Kidney (tissue), 14 donors: ENCODE measurements around the gene SHE. TPM values are rescaled to one million over a fixed set of nuclear protein-coding genes. Genes with fewer than 3 reads are reported as not detected.

Experiments
- DNase-seq, 5 donors: peaks; one replicate each; pipeline ENCODE4 v3.0.0-alpha.2; 2013 to 2020
- FAIRE-seq: peaks from 2 replicates; lab custom pipeline; 2012; peaks lifted over from hg19 to GRCh38; lab: Jason Lieb, UNC
- H3K27ac ChIP-seq, 2 donors: one replicate each; pipeline ENCODE4 v1.7.0; 2013; ENCODE audit warnings: low read depth in 2 of 2, low read length in 2 of 2, inconsistent platforms in 1 of 2
- H3K27me3 ChIP-seq: one replicate; pipeline ENCODE4 v1.7.1; 2013; ENCODE audit warnings: low read length, inconsistent platforms; ENCODE audit not compliant: control insufficient read depth, insufficient read depth
- H3K36me3 ChIP-seq, 3 donors: one replicate each; pipeline versions ENCODE4 v1.7.0 to v1.7.1; 2013; ENCODE audit warnings: low read length in 3 of 3, control low read depth in 1 of 3, inconsistent platforms in 1 of 3; ENCODE audit not compliant: insufficient read depth in 3 of 3, control insufficient read depth in 2 of 3
- H3K4me1 ChIP-seq, 3 donors: one replicate each; pipeline versions ENCODE4 v1.7.0 to v1.7.1; 2013; ENCODE audit warnings: low read length in 3 of 3, inconsistent platforms in 1 of 3, low read depth in 1 of 3; ENCODE audit not compliant: control insufficient read depth in 2 of 3, insufficient read depth in 2 of 3
- H3K4me3 ChIP-seq, 3 donors: one replicate each; pipeline versions ENCODE4 v1.7.0 to v1.8.1; 2013; ENCODE audit warnings: low read length in 3 of 3, control low read depth in 1 of 3, inconsistent platforms in 1 of 3
- H3K9ac ChIP-seq, 3 donors: one replicate each; pipeline versions ENCODE4 v1.7.0 to v1.7.1; 2013; ENCODE audit warnings: low read length in 3 of 3, control low read depth in 1 of 3, inconsistent platforms in 1 of 3
- H3K9me3 ChIP-seq, 3 donors: one replicate each; pipeline versions ENCODE4 v1.7.0 to v1.7.1; 2013; ENCODE audit warnings: low read length in 3 of 3, control low read depth in 1 of 3, inconsistent platforms in 1 of 3; ENCODE audit not compliant: control insufficient read depth in 2 of 3, insufficient read depth in 1 of 3
- intact Hi-C: fragments of 100-400 bp; cut with DNase I; formaldehyde crosslinking; loops from one replicate; pipeline ENCODE4 v1.11.1; 2022
- polyA plus RNA-seq: library from polyadenylated mRNA; stranded (reverse); fragments of 350-450 nt; fragmentation: Illumina TruSeq; extraction: RNeasy Lipid Tissue Mini Kit (QIAGEN cat#74804); gene quantifications from one replicate; pipeline ENCODE4 v1.2.3, GENCODE V29; 2014; ENCODE audit warnings: low read depth, low replicate concordance; ENCODE audit not compliant: insufficient read depth
- total RNA-seq: library from RNA; stranded (reverse); fragmentation: NEBNext Ultra II Directional; extraction: Animal tissue kit (Norgen Biotek cat#: 25700); gene quantifications from one replicate; pipeline ENCODE4 v1.2.1, GENCODE V29; 2021
- TF ChIP-seq, protein P1 (sequence below): IDR thresholded peaks from 3 replicates; pipeline ENCODE4 v1.5.1; 2012; ENCODE audit warnings: mild to moderate bottlenecking, moderate library complexity, borderline replicate concordance; ENCODE audit not compliant: insufficient read depth; ENCODE audit errors: extremely low read depth
- donor health status: control.
- donor health status: control.
- donor health status: control.
- donor health status: control.
- donor health status: control.
- donor health status: DM: yes; HTN: yes; CAD: no.
- donor health status: Normal renal cell carcinoma (clear cell type).

The SHE gene
- total and polyA plus RNA-seq, 2 donors from 2014 or later: 7.6 to 18.1 TPM

DNA sequence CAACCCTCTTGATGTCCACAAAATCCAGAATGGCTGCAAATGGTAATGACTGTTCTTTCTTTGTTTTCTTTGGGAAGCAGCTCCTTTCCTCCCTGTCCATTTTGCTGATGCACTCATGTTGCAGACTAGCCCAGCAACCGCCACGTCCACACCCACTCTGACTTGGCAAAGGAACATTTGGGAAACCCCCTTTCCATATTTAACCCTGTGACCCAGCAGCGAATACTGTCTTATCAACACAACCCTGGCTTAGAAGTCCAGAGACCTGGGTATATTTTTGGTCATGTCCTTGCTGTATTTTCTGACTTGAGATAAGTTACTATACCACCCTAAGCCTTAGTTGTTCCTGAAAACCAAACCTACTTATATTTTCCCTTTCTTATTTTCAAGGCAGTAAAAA is 18.1 kb upstream of the SHE start:
- Histone ChIP-seq H3K9ac (no peak overlapping the region), H3K9me3 (no peaks in the 10 kb centered on the region), H3K27ac (no peak overlapping the region), H3K36me3 (no peaks in the 10 kb centered on the region), H3K27me3 (no peaks in the 10 kb centered on the region), H3K4me3 (no peak overlapping the region), H3K4me1 (peaks cover 0 to 3% (median 0%) of the 10 kb centered on the region in 3 donors)
- TF ChIP-seq, protein P1, sequence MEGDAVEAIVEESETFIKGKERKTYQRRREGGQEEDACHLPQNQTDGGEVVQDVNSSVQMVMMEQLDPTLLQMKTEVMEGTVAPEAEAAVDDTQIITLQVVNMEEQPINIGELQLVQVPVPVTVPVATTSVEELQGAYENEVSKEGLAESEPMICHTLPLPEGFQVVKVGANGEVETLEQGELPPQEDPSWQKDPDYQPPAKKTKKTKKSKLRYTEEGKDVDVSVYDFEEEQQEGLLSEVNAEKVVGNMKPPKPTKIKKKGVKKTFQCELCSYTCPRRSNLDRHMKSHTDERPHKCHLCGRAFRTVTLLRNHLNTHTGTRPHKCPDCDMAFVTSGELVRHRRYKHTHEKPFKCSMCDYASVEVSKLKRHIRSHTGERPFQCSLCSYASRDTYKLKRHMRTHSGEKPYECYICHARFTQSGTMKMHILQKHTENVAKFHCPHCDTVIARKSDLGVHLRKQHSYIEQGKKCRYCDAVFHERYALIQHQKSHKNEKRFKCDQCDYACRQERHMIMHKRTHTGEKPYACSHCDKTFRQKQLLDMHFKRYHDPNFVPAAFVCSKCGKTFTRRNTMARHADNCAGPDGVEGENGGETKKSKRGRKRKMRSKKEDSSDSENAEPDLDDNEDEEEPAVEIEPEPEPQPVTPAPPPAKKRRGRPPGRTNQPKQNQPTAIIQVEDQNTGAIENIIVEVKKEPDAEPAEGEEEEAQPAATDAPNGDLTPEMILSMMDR: no peak
- intact Hi-C loops: no loop called here
- FAIRE-seq (no peak), DNase-seq (no peak)

DNA sequence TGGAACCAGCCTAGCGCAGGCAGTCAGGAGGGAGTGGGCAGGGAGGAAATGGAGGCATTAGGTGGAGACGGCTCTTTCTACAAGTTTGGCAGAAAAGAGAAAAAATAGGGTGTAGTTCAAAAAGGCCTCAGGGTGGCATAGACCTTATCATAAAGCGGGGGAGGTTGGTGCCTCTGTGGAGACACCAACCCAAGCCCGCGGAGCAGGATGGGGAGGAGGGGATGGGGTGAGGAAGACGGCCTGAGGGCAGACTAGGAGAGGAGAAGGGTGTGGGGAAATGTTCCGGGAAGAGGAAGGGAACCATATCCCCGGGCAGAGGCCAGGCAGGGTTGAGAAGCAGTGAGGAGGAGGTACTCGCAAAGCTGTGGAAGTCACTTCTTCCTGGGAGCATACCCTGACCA is 17.4 kb upstream of the SHE start:
- Histone ChIP-seq H3K27ac (no peak overlapping the region), H3K4me3 (no peak overlapping the region), H3K36me3 (no peaks in the 10 kb centered on the region), H3K27me3 (no peaks in the 10 kb centered on the region), H3K4me1 (peaks cover 0 to 3% (median 0%) of the 10 kb centered on the region in 3 donors), H3K9ac (no peak overlapping the region), H3K9me3 (no peaks in the 10 kb centered on the region)
- FAIRE-seq (no peak), DNase-seq (no peak)
- intact Hi-C loops: no loop called here
- TF ChIP-seq, protein P1: no peak

DNA sequence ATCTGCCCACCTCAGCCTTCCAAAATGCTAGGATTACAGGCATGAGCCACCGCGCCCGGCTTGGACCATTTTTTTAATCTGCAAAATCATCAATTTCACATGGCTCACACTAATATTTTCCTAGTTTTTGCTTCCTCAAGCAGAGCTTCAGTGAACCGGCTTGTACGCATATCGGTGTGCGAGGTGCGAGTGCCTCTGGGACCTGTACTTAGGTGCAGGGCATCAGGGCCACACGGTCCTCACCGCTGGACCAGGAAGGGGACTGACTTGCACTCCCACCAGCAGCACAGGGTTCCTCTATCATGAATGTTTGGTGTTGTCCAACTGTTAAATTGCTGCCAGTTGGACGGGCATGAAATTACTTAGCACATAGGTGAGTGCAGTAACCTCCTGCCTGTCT is 15.4 kb upstream of the SHE start:
- Histone ChIP-seq H3K36me3 (no peaks in the 10 kb centered on the region), H3K4me1 (peaks cover 0 to 3% (median 0%) of the 10 kb centered on the region in 3 donors), H3K9me3 (no peaks in the 10 kb centered on the region), H3K27ac (no peak overlapping the region), H3K4me3 (no peak overlapping the region), H3K27me3 (no peaks in the 10 kb centered on the region), H3K9ac (no peak overlapping the region)
- TF ChIP-seq, protein P1: no peak
- DNase-seq (no peak), FAIRE-seq (no peak)
- intact Hi-C loops: no loop called here

DNA sequence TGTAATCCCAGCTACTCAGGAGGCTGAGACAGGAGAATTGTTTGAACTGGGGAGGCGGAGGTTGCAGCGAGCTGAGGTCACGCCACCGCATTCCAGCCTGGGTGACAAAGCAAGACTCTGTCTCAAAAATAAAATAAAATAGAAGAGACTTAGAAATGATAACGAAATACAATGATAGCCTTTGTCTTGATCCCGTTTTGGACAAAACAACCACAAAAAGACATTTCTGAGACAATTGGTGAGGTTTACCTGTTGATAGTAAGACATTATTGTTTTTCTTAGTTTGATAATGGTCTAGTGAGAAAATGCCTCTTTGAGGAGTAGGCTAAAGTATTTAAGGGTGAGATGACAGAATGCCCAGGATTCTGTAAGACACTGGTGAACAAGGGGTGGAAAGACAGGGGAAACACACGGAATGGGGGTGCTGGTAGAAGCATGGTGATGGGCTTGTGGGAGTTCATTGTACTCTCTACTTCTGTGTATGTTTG is 11.9 kb upstream of the SHE start:
- intact Hi-C loops: no loop called here
- no peak overlapping the region for H3K4me3 ChIP-seq
- H3K36me3 ChIP-seq: no peaks in the 10 kb centered on the region
- no peak overlapping the region for H3K9ac ChIP-seq
- H3K27me3 ChIP-seq: no peaks in the 10 kb centered on the region
- FAIRE-seq (no peak), DNase-seq (no peak)
- H3K9me3 ChIP-seq: no peaks in the 10 kb centered on the region
- TF ChIP-seq, protein P1: no peak
- H3K27ac ChIP-seq: no peak overlapping the region
- no peaks in the 10 kb centered on the region for H3K4me1 ChIP-seq
